PC-9 (cell line): ENCODE measurements around the gene VWA3B.

Experiments used
- EZH2 ChIP-seq: fragments of 200-600 bp; sonication (generic); IDR thresholded peaks from 2 replicates; pipeline ENCODE4 v1.8.0; 2017; ENCODE audit warnings: antibody characterized with exemption, low read depth
- TF ChIP-seq, protein P1 (sequence below): fragments of 200-600 bp; sonication (generic); conservative IDR thresholded peaks from 2 replicates; pipeline ENCODE4 v1.6.1; 2017; ENCODE audit warnings: mixed run types, antibody characterized with exemption, mild to moderate bottlenecking, moderate library complexity

DNA sequence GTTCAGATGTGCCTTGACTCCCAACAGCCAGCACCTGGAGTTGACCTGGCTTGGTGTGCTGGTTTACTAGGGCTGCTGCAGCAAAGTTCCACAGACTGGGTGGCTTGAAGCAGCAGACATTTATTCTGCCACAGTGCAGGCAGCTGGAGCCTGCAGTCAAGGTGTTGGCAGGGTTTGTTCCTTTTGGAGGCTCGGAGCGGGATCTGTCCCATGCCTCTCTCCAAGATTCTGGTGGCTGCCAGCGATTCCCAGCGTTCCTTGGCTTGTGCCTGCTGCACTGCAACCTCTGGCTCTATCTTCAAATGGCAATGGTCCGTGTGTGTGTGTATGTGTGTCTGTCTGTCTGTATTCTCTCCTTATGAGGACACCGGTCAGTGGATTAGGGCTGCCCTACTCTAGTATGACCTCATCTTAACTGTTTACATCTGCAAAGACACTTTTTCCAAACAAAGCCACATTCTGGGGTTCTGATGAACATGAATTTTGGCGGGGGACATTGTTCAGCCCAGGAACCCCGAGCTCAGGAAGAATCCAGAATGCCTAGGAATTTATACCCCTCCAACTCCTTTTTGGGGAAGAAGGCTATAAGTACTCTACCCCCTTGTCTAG is 46.5 kb upstream of the VWA3B start:
- TF ChIP-seq, protein P1, sequence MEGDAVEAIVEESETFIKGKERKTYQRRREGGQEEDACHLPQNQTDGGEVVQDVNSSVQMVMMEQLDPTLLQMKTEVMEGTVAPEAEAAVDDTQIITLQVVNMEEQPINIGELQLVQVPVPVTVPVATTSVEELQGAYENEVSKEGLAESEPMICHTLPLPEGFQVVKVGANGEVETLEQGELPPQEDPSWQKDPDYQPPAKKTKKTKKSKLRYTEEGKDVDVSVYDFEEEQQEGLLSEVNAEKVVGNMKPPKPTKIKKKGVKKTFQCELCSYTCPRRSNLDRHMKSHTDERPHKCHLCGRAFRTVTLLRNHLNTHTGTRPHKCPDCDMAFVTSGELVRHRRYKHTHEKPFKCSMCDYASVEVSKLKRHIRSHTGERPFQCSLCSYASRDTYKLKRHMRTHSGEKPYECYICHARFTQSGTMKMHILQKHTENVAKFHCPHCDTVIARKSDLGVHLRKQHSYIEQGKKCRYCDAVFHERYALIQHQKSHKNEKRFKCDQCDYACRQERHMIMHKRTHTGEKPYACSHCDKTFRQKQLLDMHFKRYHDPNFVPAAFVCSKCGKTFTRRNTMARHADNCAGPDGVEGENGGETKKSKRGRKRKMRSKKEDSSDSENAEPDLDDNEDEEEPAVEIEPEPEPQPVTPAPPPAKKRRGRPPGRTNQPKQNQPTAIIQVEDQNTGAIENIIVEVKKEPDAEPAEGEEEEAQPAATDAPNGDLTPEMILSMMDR: no peak
- TF ChIP-seq EZH2: no peak
